HG03175 (cell line): ENCODE data around the gene AKR1D1.
"Not testable (repeated sequence)": the region's sequence is repeated elsewhere in the genome, so short reads cannot be mapped to it uniquely, and the experiment has no call there.

Experiments used
- ATAC-seq: cut with Tn5 transposase; IDR thresholded peaks from one replicate; pipeline ENCODE4 v1.9.1; 2021; ENCODE audit warnings: mild to moderate bottlenecking, moderate library complexity; ENCODE audit not compliant: unreplicated experiment

Gene AKR1D1

DNA sequence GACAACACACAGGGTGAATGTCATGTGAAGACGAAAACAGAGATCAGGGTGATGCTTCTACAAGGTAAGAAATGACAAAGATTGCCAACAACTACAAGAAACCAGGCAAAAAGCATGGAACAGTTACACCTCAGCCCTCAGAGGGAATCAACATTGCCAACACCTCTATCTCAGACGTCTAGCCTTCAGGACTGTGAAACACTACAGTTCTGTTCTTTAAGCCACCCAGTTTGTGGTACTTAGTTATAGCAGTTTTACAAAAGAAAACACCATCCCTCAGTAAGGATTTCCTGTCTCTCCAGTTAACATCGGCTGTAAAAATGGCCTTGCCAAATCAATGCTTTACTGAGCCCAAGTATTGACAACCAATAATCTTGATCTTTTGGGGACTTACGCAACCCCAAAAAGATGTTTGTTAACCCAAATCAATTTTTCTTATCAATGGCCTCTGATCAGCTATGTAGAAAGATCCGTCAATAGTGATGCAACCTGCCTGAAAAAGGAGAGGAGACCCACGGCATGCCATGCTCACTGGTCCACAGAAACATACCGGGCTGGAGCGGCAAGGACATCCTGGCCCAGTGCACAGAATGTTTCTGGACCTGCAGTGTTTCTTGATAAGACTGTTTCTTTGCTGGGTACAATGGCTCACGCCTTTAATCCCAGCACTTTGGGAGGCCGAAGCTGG, 44.0 kb downstream of the AKR1D1 start:
- ATAC-seq: no peak

DNA sequence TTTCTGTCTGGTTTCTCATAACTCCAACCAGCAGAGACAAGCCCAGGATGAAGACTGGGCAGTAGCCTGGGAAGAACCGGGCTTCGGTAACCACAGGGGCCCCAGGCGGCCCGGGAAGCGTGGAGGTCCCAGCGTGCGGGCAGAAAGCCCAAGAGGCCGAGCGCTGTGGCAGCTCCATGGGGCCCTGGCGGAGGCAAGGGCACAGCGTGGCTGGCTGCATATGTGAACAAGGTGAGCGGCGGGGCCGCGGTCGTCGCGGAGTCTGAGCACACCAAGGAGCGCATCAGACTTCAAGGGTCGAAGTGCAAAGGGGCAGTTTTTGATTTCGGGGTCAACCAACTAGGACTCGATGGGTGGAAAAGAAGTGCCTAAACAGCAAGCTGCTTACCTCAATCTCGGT, 45.9 kb downstream of the AKR1D1 start:
- no peak for ATAC-seq

DNA sequence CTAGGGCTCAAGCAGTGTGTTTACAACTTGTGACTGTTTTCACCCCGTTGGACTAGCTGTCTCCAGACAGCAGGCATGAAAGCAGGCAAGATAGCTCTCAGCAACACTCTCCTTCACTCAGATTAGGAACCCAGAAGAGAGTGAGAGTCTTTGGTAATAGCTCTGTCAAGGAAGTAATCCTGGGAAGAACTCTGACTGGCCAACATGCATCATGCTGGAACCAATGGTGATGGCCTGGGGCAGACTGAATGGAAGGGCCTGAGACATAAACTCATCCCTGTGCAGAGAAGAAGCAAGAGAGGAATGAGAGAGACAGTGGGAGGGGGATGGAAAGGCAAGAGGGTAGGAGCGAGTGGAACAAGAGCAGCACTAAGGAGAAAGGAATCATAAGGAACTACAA, 48.9 kb downstream of the AKR1D1 start:
- no peak for ATAC-seq

DNA sequence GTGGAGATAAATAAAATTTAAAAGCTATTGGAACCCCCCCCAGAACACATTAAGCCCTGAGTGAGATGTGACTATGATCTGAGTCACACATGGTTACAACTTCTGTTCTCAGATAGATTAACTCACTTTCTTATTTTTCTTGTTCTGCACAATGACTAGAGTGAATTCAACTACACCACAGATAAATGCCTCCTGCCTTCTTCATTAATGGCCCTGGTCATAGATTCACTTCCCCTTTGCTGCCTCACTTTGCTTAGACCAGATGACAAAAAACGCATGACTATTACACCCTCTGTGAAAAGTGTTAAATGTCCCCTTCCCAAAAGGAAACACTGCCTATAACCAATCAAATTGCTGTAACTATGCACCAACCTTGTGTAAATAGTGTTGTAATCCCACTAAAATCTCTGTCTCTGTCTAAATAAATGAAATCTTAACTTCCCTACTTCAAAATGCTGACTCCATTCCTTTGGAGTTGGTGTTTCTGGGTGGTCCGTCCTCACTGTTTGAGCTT, 49.4 kb downstream of the AKR1D1 start:
- ATAC-seq: peak; percentile 93

GRCh38 chr7:138126928-138127327, 50.7 kb downstream of the AKR1D1 start:
- ATAC-seq: no peak

GRCh38 chr7:138127996-138128395, 51.7 kb downstream of the AKR1D1 start:
- no peak for ATAC-seq

GRCh38 chr7:138129551-138130165, 53.4 kb downstream of the AKR1D1 start:
- no peak for ATAC-seq

GRCh38 chr7:138137423-138138171, 61.3 kb downstream of the AKR1D1 start:
- no peak for ATAC-seq

DNA sequence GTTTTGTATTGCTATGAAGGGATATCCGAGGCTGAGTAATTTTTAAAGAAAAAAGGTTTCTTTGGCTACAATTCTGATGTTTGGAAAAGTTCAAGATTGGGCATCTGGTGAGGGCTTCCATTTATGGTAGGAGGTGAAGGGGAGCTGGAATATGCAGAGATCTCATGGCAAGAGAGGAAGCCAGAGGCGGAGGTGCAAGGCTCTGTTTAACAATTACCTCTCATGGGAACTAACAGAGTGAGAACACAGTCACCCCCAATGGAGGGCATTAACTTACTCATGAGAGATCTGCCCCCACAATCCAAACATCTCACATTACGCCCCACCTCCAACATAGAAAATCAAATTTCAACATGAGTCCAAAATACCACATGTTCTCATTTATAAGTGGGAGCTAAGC, 62.0 kb downstream of the AKR1D1 start:
- no peak for ATAC-seq

- no peak for ATAC-seq
Measured at GRCh38 chr7:138142583-138143201, 66.4 kb downstream of the AKR1D1 start.

- ATAC-seq: no peak
Measured at GRCh38 chr7:138144958-138145357, 68.7 kb downstream of the AKR1D1 start.

DNA sequence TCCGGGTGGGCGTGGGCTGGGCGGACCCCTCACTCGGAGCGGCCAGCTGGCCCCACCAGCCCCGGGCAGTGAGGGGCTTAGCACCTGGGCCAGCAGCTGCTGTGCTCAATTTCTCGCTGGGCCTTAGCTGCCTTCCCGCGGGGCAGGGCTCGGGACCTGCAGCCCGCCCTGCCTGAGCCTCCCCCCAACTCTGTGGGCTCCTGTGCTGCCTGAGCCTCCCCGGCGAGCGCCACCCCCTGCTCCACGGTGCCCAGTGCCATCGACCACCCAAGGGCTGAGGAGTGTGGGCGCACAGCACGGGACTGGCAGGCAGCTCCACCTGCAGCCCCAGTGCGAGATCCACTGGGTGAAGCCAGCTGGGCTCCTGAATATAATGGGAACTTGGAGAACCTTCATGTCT, 70.0 kb downstream of the AKR1D1 start:
- not testable (repeated sequence) for ATAC-seq

GRCh38 chr7:138146757-138147734, 70.8 kb downstream of the AKR1D1 start:
- not testable (repeated sequence) for ATAC-seq

DNA sequence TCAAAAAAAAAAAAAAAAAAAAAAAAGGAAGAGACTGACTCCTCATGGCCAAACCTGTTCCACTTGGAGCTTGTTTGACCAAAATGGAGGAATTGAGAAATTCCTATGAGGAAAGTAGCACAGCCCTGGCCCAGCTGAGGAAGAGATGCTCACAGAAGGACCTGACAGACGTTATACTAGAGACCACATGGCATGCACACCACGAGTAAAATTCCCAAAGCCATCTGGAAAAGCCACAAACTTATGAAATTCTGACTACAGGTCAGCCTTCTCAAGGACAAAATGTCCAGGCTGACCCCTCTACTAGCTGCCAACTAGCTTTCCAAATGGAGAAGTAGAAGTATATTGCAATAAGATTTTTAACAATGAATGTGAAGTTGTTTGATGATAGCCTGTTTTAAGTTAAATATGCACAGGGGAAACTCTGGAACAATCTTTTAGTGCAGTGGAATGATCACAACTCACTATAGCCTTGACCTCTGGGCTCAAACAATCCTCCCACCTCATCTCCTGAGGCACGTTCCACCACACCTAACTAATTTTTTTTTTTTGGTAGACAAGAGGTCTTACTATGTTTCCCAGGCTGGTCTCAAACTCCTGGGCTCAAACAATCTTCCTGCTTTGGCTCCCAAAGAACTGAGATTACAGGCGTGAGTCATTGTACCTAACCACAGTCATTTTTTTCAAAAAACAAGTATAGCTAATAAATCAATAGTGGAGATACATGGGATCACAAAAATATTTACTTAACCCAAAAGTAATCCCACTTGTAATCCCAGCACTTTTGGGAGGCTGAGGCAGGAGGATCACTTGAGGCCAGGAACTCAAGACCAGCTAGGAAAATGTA, 75.7 kb downstream of the AKR1D1 start:
- ATAC-seq: no peak

DNA sequence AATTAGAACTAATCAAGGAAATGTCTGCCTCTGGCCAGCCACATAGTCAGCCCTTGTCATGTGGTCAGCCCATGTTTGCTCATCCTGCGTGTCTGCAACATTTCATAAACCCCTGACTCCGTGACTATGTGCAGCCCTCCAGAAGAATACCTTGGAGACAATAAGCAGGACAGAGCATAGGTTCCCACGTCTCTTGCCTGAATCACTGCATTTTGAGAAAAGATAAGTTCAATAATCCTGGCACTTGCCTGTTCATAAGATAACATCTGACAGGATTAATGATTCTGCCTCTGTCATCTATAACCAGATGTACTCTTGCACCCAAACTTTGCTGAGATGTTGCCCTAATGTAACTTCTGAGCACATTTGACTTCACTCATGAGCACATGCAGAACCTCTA, 78.4 kb downstream of the AKR1D1 start:
- ATAC-seq: no peak

- no peak for ATAC-seq
Measured at GRCh38 chr7:138157702-138158101, 81.4 kb downstream of the AKR1D1 start.

DNA sequence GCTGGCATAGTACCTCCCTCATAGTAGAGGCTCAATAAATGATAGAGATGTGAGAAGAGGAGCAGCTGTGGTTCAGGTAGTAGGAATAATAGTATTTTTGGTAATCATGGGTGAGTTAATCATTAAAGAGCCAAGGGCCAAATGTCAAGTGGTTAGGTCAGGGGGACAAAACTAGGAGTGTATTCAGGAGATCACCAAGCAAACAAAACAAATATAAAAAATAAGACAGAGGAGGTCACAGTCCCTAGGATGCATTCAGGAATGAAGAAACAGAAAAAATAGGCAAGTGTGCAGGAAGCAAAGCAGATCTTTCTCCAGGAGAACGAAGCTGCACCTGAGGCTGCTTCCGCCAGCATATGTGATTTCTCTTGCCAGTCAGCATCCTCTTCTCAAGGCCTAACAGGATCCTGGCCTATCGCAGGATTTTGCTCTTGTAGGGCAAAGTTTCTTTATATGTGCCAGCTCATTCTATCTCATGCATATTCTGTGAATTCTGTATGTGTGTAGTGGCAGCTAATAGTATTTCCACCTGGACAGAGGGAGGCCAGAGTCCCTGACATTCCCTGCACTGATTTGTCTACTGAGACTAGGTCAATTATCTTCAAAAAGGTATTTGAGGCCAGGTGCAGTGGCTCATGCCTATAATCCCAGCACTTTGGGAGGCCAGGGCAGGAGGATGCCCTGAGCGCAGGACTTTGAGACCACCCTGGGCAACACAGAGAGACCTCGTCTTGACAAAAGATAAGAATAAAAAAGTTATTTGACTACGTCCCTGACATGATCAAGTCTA, 82.7 kb downstream of the AKR1D1 start:
- ATAC-seq: no peak

- peak; percentile 99 for ATAC-seq
Measured at GRCh38 chr7:138161600-138162081, 85.4 kb downstream of the AKR1D1 start.
